ENCODE data around the gene TTPAL.

Gene TTPAL

DNA sequence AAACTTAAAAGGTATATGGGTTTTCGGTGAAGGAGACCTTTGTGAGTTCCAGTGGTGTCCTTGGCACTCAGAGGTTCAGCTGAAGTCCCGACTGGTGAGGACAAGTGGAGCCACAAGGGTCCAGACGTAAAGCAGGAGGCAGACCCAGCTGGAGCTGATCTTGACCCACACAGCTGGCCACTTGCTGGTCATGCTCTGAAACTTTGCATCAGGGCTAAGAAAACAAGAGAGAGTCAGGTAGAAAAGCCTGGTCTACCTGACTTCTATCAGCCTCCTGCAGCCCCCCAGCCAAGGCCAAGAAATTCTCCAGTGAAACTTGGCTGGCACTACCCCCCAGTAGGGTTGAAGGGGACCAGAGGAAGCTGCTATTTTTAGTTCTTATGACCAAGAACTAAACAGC is 24.5 kb downstream of the TTPAL start:
- no peak for DNase-seq

DNA sequence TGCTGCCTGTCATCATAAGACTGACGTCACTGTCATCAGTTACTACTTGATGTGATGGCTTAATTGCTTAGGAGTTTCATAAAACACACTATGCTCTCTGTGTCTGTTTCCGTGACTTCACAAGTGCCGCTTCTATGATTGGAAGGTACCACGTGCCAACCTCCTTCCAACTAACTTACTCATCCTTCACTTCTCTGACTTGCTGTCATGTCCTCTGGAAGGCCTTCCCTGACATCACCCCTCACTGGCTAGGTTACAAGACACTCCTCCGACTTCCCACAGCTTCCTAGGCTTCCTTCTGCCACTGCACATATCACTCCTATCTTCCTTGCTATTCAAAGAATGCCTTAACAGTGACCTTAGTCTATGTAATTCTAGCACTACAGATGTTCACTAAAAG is 25.8 kb downstream of the TTPAL start:
- DNase-seq: peak; percentile 85

DNA sequence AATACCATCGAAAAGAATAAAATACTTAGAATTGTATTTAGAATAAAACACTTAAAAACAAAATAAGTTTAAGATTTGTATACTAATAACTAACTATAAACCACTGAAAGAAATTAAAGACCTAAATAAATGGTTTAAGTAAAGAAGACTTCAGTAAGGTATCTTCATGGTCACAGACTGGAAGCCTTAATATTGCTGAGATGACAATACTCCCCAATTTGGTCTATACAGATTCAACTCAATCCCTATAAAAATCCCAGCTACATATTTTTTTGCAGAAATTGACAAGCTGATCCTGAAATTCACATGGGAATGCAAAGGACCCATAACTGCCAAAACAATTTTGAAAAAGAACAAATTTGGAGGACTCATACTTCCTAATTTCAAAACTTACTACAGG is 27.3 kb downstream of the TTPAL start:
- no peak for DNase-seq

DNA sequence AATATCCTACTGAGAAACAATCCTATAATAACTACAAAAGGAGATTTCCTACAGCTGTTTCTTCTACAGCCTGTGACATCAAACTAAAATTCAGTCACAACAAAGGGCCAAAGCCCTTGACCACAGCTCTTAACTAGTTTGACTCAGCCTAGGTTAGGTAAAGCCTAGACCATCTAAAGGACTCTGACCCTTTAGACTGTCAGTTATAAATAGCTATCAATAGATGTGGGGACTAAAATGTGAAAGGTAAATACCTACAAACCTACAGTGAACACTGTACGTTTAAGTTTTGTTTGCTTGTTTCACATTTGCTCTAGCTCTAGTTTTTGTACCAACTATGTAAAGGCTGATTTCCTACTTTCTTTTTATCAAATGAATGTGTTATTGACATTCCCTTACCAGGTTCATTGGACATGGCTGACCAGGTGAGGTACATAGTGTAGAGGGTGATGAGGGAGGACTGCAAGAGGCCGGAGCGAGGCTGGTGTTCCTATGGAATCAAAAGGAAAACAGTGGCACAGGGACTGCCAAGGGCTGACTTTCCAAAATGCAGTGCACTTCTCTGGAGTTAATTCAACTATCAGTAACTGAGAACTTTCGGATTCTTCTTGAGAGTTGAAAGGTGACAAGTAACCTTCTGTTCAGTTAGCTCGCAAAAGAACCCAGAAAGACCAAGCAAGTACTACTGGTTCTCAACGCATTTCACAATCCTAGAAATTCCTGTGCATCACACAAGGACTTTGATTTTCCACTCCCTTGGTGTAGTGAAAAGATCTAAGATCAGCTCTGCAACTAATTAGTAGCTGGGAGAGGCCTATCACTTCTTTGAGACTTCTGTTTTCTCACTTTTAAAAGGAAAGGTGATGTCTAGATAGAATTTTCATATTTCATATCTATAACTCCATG is 29.0 kb downstream of the TTPAL start:
- no peak for DNase-seq

DNA sequence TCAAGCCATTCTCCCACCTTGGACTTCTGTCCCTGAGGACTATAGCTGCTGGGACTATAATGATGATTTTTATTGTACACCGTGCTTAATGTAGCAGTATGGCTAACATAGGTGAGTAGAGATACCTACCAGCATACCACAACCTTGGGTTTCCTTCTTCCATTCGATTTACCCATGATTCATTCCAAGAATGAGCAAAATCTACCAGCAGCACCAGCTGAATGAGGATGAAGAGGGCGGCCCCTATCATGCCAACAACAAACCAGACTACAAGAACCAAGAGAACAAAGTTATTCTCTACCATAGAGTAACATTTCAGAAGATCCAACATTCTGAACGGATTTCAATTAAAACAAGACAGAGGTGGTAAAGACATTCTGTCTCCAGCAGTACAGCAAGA is 34.1 kb downstream of the TTPAL start:
- DNase-seq: no peak

DNA sequence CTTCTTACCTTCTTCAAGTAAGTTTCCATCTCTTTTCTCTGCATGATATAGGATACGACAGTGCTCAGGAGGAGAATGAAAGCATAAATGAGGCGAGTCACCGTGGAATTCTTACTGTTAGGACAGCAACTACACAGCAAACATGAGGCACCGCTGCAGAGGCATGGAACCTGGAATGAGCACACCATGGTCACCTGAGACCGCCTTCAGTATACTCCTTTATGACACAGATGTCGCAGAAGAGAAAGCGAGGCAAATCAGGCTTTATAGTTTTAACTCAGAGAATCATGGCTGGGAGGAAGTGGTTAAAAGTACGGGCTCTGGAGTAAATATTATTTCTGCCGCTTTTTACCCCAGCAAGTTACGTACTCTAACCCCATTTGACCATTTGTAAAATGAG is 38.2 kb downstream of the TTPAL start:
- DNase-seq: no peak

DNA sequence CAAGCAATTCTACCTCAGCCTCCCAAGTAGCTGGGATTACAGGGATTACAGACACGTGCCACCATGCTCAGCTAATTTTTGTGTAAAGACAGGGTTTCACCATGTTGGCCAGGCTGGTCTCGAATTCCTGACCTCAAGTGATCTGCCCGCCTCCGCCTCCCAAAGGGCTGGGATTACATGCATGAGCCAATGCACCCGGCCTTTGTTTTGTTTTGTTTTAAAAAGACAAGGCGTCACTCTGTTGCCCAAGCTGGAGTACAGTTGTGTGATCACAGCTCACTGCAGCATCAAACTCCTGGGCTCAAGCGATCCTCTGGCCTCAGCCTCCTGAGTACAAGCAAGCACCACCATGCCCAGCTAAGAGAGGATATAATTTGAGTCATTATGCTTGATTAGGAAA is 40.8 kb downstream of the TTPAL start:
- no peak for DNase-seq

DNA sequence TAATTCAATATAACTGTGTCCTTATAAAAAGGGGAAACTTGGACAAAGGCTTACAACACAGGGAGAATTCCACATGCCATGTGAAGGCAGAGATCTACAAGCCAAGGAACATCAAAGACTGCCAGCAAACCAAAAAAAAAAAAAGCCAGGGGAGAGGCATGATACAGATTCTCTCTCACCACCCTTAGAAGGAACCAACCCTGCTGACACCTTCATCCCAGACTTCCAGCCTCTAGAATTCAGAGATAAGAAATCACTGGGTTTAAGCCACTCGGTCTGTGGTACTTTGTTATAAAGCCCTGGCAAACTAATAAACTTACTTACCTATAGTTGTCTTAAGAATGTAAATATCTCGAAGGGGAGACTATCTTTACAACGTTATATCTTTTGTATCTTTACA is 41.8 kb downstream of the TTPAL start:
- DNase-seq: no peak

DNA sequence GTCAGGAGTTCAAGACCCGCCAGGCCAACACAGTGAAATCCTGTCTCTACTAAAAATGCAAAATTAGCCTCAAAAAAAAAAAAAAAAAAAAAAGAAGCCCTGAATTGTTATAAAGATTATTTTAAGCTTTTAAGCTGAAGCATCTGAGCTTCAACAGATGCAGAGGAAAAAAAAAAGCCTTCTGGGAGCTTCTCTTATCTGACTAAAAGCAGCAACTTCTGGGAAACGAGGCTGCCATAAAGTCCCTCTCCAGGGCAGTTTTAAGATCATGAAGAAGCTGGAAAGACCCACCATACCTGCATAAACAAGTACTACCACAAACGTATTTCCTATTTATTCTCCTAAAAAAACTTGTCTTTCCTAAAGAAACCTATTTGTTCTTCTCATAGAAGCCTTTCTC is 42.6 kb downstream of the TTPAL start:
- no peak for DNase-seq

DNA sequence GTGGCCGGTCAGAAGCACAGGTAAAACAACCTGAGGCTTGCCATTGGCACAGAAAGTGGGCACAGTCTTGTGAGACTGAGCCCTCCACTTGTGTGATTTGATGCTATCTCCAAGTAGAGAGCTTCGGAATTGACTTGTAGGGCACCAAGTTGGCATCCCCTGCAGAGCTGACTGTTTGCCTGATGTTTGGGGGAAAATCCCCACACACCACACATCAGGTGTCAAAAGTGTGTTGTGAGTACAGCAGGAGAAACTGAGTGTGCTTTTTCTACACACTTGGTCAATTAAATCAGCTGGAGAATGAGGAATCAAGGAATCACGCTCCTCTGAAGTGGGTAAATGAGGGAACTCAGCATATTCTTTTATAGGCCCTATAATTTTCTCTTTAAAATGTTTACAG is 45.2 kb downstream of the TTPAL start:
- no peak for DNase-seq

DNA sequence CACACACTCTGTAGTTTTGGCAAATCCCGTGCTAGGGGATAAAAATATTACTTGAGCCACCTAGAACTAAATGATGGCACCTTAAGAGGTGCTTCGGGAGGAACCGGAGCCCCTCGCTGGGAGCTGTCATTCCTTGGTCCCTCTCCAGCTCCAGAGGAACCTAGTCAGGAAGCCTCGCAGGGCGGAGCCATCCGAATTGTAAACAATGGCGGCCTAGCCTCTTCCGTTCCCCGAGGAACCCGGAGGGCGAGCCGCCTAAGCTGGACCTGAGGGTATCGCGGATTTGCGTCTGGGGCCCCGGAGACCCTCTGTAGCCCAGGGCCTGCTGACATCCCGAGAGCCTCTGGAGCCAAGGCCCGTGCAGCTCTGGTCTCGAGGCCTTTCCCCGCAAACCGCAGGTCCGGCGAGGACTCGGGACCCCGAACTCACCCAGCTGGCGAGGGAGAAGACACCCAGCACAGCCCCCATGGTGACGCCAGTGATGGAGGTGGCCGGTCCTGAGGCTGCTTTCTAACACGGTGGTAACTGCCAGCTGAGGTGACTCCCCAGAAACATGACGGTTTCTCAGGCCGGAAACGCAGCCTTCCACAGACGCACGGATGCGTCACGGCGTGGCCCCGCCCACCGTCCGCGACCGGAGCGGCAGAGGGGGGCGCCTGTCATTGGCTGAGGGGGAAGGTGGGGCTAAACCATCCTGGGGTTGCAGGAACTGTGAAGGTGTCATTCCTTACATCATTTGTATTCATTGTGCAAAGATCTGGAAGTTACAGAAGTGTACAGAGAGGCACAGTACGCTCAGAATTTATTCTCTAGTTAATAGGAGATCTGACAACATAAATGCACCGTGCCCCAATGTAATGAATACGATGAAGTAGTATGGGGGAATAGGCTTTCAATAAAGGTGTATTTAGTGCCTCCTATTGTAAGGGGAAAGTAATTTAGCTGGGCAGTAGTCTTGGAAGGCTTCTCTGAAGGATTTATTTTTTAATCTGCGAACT is 46.1 kb downstream of the TTPAL start, which contains the start of gene SERINC3:
TSS of gene SERINC3 (minus strand) at position 587 of the 998 bp plus-strand sequence. CDS start at position 468, 119 bp downstream.
- peak; percentile 92 for DNase-seq

DNA sequence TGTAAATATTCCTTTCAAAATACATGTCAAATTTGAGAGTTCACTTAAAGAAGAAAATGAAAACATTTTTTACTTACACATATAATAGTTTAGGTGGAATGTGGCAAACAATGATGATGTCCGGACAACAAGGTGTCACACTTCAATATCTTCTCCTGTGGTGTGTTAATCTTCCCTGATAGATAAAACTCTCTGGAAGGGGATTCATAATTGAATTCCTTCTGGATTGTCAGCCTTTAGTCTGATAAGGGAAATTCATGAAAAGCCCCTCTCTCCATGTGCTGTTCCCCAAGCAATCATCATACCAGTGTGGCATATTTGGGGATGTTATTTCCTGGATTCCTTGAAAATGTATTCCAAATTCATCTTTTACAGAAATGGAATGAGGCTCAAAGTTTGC is 47.2 kb downstream of the TTPAL start:
- DNase-seq: no peak

DNA sequence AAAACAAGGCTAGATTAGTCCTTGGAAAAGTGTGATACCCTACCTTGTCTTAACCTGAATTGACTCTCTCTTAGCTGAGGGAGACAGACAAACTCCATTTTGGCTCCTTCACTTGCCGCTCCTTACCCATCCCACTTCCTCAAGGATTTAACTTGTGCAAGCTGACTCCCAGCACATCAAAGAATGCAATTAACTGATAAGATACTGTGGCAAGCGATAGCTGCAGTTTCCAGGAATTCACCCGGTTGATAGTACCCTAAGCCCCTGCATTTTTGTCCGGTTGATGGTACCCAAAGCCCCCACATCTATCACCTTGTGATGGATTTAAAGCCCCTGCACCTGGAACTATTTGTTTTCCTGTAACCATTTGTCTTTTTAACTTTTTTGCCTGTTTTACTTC is 48.1 kb downstream of the TTPAL start:
- no peak for DNase-seq

DNA sequence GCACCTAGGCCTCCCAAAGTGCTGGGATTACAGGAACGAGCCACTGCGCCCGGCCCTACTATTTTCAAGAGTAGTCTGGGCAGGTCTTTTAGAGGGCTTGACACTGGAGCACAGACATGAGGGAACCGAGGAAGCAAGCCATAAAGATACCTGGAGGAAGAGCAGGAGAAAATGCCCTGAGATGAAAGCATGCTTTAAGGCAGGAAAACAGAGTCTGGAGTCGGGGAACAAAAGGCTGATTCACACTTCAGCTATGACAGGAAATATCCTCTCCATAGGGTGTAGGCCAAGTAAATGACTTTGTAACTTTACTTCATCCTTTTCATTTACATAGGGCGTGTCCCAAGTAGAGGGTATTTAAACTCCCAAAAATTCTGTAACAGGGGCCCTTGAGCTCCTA is 50.5 kb downstream of the TTPAL start:
- DNase-seq: peak; percentile 62

DNA sequence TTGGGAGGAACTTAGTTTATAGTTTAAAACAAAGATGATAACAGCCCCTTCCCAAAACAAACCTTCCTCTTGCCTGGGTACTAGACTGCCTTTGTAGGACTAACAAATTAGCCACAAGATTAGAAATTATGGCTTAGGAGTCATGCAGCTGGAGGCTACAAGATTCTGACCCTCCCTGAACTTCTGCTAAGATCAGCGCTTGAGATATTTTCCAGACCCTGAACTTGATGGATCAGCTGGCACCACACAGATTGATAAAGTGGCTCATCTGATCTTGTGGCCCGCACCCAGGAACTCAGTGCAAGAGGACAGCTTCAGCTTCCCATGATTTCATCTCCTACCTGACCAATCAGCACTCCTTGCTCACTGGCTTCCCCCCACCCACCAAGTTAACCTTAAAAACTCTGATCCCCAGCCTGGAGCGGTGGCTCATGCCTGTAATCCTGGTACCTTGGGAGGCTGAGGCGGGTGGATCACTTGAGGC is 52.1 kb downstream of the TTPAL start:
- DNase-seq: no peak

DNA sequence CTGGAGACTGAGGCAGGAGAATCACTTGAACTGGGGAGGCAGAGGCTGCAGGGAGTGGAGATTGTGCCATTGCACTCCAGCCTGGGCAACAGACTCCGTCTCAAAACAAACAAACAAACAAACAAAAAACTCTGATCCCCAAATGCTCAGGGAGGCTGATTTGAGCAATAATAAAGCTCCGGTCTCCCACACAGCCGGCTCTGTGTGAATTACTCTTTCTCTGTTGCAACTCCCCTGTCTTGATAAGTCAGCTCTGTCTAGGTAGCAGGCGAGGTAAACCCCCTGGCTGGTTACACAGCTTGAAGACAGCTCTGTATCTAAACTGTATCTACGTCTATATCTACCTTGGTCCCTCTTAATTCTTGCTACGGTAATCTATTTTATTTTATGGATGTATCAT is 52.6 kb downstream of the TTPAL start:
- DNase-seq: no peak

DNA sequence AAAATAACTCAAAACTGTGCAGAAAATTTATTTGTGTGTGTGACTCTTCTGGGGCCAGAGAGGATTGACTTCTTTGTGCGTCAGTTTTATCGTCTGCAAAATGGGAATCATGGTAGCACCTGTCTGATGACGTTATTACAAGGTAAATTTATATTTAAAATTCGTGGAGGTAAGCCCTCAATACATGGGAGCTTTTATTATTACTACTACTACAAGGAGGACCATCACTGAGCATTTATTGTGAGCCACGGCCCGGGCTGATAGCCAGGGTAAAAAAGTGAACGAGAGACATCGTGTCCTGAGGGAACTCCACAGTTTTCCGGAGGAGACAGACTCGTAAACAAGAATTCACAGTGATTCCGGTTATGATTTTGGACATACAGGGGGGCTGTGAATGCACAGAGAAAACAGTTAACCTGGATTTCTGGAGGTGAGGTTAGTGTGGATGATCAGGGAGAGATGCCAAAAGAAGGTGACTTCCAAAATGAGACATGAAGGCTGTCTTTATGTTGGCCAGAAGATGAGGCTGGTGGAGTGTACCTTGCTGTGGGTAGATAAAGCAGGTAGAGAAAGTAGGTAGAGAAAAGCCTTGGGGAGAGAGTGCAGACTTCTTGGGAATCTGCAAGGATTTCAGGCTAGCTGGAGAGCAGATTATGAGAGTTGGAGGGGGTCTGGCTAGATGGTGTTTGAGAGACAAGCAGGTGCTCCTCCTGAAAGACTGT is 56.7 kb downstream of the TTPAL start:
- no peak for DNase-seq

DNA sequence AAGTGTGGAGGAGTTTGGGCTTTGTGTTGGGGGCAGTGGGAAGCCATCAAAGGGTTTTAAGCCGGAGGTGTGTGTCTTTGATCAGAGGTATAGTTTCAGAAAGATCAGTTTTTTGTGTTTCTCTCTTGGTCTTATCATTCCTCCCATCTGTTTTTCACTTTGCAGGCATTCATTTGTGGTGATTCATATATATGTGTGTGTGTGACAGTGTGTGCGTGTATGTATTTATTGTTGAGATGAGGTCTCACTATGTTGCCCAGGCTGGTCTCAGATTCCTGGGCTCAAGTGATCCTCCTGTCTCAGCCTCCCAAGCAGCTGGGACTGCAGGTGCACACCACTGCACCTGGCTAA is 57.3 kb downstream of the TTPAL start:
- DNase-seq: peak; percentile 50

DNA sequence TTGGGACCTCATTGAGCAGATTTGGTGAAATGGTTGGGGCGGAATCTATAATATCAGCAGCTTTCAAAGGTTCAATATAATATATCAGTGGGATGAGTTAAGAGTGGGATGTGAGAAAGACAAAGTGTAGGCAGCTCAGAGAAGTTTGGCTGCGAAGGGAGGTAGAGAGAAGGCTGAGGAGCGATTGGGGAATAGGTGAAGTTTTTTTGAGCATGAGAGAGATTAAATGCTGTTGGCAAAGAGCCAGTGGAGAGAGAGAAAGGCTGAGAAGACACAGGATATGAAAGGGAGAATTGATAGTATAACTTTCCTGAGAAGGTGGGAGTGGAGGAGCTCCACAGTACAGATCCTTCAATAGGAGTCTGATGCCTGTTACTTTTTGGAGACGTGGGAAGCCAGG is 58.3 kb downstream of the TTPAL start:
- no peak for DNase-seq

DNA sequence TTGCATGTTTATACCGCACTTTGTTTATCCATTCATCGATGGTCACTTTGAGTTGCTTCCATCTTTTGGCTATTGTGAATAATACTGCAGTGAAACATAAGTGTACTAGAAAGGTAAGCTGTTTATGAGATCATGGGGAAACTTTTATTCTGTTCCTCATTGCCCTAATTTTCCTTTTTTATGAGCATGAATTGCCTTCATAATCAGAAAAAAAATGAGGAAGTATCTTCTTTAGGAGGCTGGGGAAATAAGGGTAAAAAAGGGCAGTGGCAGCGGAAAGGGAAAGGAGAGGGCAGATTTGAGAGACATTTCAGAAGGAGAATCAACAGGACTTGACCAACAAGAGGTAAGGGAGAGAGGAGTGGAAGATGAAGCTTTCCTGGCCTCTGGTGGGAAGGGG is 60.5 kb downstream of the TTPAL start:
- no peak for DNase-seq

DNA sequence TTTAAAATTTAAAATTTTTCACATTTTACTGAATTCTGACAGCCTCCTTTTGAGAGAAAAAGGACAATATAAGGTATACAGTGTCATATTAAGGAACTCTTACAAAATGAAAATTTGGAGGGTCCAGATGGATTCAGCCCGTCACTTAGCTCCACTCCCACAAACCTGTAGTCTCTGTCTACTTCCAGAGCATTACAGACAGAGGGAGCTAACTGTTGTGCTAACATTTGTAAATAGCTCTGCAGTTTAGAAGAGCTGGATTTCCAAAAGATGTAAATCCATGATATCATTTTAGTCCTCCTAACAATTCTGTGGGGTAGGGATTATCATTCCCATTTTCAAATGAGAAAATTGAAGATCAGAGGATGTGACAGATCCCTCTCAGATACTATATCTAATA is 62.3 kb downstream of the TTPAL start:
- peak; percentile 20 for DNase-seq

DNA sequence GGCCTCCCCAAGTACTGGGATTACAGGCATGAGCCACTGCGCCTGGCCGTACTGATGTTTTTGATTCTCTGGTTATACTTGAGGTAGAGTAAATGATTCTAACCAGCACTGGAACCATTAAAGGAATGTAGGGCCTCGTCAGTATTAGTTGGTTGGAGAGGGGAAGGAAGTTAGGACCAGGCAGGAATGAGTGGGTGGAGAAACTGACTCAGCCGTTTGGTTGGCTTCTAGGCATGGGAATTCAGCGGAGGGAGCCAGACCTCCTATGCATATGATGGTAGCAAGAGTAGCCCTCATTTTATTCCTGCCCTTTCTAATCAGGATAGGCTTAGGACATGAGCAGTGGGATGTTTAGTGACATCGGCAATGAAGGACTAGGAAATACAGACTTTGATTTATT is 65.2 kb downstream of the TTPAL start:
- peak; percentile 58 for DNase-seq

DNA sequence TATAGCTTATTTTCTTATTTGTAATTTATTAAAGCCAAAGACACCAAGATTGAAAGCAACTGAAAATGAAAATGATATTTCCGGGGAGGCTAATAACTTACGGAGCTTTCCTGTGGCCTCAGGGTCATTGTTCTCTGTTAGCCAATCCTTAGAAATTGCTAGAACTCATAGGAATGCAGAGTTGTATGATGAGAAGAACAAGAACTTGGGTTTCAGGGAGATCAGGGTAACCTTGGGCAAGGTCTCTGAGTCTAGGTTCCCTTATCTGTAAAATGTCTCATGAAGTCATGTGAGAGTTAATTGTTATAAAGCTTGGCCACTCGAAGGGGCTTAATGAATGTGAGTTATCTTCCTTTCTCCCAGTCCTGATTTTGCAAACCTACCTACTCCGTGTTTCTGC is 66.3 kb downstream of the TTPAL start:
- no peak for DNase-seq

All from fibroblast of skin of scalp (primary cell).